Nasal cavity respiratory epithelium epithelial cell of viscerocranial mucosa (primary cell): Measurements from ENCODE around the gene KLHL11. TPM values are rescaled to one million over a fixed set of nuclear protein-coding genes. Genes with fewer than 3 reads are reported as not detected.

Experiments
- total RNA-seq: library from RNA; depleted of rRNA; stranded (reverse); fragments of >200 nt; gene quantifications from 2 replicates; pipeline ENCODE4 v1.2.3, GENCODE V29; 2014

The KLHL11 gene, protein sequence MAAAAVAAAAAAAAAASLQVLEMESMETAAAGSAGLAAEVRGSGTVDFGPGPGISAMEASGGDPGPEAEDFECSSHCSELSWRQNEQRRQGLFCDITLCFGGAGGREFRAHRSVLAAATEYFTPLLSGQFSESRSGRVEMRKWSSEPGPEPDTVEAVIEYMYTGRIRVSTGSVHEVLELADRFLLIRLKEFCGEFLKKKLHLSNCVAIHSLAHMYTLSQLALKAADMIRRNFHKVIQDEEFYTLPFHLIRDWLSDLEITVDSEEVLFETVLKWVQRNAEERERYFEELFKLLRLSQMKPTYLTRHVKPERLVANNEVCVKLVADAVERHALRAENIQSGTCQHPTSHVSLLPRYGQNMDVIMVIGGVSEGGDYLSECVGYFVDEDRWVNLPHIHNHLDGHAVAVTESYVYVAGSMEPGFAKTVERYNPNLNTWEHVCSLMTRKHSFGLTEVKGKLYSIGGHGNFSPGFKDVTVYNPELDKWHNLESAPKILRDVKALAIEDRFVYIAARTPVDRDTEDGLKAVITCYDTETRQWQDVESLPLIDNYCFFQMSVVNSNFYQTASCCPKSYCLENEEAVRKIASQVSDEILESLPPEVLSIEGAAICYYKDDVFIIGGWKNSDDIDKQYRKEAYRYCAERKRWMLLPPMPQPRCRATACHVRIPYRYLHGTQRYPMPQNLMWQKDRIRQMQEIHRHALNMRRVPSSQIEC
- total RNA-seq = 41.4 and 45.1 TPM in 2 replicates

DNA sequence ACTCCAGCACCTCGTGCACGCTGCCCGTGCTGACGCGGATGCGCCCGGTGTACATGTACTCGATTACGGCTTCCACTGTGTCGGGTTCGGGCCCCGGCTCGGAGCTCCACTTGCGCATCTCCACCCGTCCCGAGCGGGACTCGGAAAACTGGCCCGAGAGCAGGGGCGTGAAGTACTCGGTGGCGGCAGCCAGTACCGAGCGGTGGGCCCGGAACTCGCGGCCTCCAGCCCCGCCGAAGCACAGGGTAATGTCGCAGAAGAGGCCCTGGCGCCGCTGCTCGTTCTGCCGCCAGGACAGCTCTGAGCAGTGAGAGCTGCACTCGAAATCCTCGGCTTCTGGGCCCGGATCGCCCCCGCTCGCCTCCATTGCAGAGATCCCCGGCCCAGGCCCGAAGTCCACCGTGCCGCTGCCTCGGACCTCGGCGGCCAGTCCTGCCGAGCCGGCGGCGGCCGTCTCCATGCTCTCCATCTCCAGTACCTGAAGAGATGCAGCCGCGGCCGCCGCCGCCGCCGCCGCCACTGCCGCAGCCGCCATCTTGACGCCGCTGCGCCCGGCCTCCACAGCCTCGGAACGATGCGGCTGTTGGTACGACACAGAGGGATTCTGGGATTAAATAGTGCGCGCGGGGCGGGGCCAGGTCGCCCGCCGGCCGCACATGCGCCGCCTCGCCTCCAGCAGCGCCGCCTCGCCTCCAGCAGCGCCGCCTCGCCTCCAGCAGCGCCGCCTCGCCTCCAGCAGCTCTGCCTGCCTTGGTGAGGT is at the start of gene KLHL11:
Gene KLHL11 (minus strand): TSS at position 588 of the 760 bp plus-strand sequence. CDS start 53 bp downstream, at position 535.

GRCh38 chr17:41837761-41838538 is 27.3 kb downstream of the KLHL11 start, which contains the start of gene KLHL10:
Gene KLHL10 (plus strand): TSS chr17:41837825. CDS start chr17:41837933, 108 bp downstream.

DNA sequence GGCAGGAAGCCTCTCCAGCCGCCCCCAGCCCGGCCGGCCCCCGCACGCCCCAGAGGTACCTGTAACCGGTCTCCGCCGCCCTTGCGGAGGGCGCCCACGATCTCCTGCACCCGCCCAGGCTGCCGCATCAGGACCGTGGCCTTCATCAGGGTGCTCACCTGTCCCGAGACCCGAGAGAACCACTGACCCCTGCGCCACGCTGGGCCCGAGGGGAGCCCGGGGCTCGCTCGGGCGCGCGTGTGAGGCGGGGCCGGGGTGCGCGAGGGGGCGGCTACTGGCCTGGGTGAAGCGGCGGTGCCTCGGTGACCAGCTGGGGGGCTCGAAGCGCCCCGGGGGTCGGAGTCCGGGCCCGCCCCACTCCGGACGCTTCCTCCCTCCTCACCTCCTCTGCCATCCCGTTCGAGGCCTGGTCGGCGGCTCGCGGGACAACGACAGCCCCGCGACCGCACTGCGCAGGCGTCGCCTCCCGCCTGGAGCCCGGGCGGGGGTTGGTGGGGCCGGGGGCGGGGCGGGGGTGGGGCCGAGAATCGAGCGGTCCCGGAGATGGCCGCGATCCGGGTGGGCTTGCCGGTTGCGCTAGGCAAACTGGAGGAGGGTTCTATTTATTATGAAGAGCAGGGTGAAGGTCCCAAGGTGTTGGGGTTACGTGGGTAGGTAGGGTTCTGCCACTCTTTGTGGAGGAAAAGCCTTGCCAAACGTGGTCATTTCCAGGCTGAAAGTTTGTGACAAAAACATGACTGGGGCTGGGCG is 29.2 kb downstream of the KLHL11 start, which contains the start of gene NT5C3B:
Gene NT5C3B (minus strand): TSS at position 433 of the 750 bp plus-strand sequence. CDS start 39 bp downstream, at position 394.

DNA sequence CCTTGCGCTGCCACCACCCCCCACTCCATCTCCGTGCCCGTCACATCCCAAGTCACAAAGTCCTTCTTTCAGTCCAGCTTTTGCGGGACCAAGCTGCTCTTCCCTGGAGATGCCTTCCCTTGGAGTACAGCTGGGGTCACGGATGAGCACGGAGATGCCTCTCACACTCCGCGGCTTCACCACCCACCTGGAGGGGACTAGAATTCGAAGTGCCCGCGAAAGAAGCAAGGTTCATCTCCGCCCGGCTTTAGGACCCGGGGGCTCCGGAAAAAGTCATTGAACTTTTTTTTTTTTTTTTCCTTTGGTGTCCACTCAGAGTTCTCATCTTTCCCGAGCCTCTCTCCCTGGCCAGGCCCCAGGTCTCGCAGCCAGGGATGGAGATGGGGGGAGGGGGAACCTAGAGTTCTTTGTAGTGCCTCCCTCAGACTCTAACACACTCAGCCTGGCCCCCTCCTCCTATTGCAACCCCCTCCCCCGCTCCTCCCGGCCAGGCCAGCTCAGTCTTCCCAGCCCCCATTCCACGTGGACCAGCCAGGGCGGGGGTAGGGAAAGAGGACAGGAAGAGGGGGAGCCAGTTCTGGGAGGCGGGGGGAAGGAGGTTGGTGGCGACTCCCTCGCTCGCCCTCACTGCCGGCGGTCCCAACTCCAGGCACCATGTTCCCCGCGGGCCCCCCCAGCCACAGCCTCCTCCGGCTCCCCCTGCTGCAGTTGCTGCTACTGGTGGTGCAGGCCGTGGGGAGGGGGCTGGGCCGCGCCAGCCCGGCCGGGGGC is 52.7 kb downstream of the KLHL11 start, which contains the start of gene FKBP10:
Gene FKBP10 (plus strand): TSS at position 624 of the 771 bp plus-strand sequence. CDS start 31 bp downstream, at position 655.

DNA sequence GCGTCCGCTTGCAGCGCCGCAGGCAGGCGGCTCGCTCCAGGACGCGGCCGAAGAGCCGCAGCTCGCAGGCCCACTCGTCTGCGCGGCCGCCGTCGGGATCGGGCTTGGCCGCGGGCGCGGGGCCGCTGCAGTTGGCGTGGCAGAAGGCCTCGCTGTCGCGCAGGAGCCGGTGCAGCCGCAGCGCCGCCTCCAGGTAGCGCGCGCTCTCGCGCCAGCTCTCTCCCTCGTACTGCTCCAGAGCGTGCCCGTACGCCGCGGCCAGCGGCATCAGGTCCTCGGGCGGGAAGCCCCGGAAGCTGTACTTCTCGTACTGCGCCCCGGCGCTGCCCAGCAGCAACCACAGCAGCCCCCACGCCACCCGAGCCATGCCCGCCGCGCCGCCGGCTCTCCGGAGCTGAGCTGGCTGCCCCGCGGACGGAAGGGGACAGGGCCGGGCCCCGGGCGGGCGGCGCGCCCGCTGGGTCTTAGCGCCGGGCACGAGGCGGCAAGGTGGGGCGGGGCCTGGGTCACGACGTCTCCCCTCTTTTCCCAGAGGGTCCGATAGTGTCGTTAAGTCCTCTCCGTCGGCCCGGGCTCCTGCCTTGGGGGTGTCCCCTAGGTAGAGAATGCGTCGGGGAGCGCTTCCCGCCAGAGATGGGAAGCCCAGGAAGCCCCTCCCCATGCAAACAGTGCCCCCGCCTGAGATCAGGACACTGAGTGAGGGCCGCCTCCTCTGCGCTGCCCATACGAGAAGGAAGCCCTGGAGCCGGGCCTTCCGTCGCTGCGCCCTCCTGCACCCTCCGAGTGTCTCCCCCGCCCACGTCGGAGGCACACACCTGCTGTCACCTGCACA is 53.5 kb downstream of the KLHL11 start, which contains the start of gene P3H4:
Gene P3H4 (minus strand): TSS at position 401 of the 832 bp plus-strand sequence. CDS start 34 bp downstream, at position 367.

Other genes starting within 250 kb of the KLHL11 start
- gene KRT17, start 240.8 kb downstream of the KLHL11 start, total RNA-seq = 27,930 and 28,043 TPM in 2 replicates
- 140 and 223 TPM in 2 replicates for gene EIF1, start 176.5 kb downstream of the KLHL11 start, total RNA-seq
- 1.0 TPM in 1 of 2 replicates, not detected in the other for gene GAST, start 153.1 kb downstream of the KLHL11 start, total RNA-seq
- gene HAP1, start 130.8 kb downstream of the KLHL11 start, total RNA-seq = 1.4 and 5.1 TPM in 2 replicates
- gene JUP, start 78.7 kb downstream of the KLHL11 start, total RNA-seq = 357 and 772 TPM in 2 replicates
- 33.5 and 51.7 TPM in 2 replicates for gene P3H4, start 53.5 kb downstream of the KLHL11 start, total RNA-seq
- gene FKBP10, start 52.4 kb downstream of the KLHL11 start, total RNA-seq = 34.5 and 113 TPM in 2 replicates
- 35.0 and 73.1 TPM in 2 replicates for gene NT5C3B, start 29.2 kb downstream of the KLHL11 start, total RNA-seq
- gene KLHL10, start 27.6 kb downstream of the KLHL11 start, total RNA-seq = 0.14 TPM in 1 of 2 replicates, not detected in the other
- 114 and 147 TPM in 2 replicates for gene ACLY, start 53.5 kb upstream of the KLHL11 start, total RNA-seq
- gene ODAD4, start 65.2 kb upstream of the KLHL11 start, total RNA-seq = under 0.01 and 0.07 TPM in 2 replicates
- gene CNP, start 101.4 kb upstream of the KLHL11 start, total RNA-seq = 27.3 and 39.7 TPM in 2 replicates
- gene DNAJC7, start 152.0 kb upstream of the KLHL11 start, total RNA-seq = 51.3 and 72.0 TPM in 2 replicates
- 27.7 and 39.2 TPM in 2 replicates for gene NKIRAS2, start 154.7 kb upstream of the KLHL11 start, total RNA-seq
- gene C17orf113, start 185.2 kb upstream of the KLHL11 start, total RNA-seq = 0.64 and 0.68 TPM in 2 replicates
- 0.34 and 0.43 TPM in 2 replicates for gene ZNF385C, start 233.1 kb upstream of the KLHL11 start, total RNA-seq
- gene DHX58, start 247.3 kb upstream of the KLHL11 start, total RNA-seq = 7.2 and 10.9 TPM in 2 replicates